Trophoblast cell (in vitro differentiated cells and primary cell): Measurements from ENCODE around the gene MARS2.
A peak's percentile ranks its signal among the peaks of the same experiment; 100 is the strongest.
"Not testable (repeated sequence)": the region's sequence is repeated elsewhere in the genome, so short reads cannot be mapped to it uniquely, and the experiment has no call there.

Experiments used
- DNase-seq, 2 donors: peaks; one replicate each; pipeline ENCODE4 v3.0.0-alpha.2; 2016
- H2AFZ ChIP-seq: 2 replicates; pipeline ENCODE4 v1.6.1; 2013; ENCODE audit warnings: low read length, moderate library complexity, mild to moderate bottlenecking; ENCODE audit not compliant: insufficient read depth, poor library complexity
- H2AK5ac ChIP-seq: 2 replicates; pipeline ENCODE4 v1.6.1; 2013; ENCODE audit warnings: mild to moderate bottlenecking, low read length
- H2BK120ac ChIP-seq: 2 replicates; pipeline ENCODE4 v1.6.1; 2013; ENCODE audit warnings: low read length, mild to moderate bottlenecking, moderate library complexity; ENCODE audit not compliant: insufficient read depth, poor library complexity
- H2BK12ac ChIP-seq: 2 replicates; pipeline ENCODE4 v1.6.1; 2013; ENCODE audit warnings: mild to moderate bottlenecking, low read length, moderate library complexity
- H2BK5ac ChIP-seq: 2 replicates; pipeline ENCODE4 v1.6.1; 2013; ENCODE audit warnings: low read length, low read depth, moderate library complexity, mild to moderate bottlenecking; ENCODE audit not compliant: poor library complexity
- H3K14ac ChIP-seq: 2 replicates; pipeline ENCODE4 v1.6.1; 2013; ENCODE audit warnings: mild to moderate bottlenecking, low read length
- H3K18ac ChIP-seq: 2 replicates; pipeline ENCODE4 v1.6.1; 2013; ENCODE audit warnings: mild to moderate bottlenecking, low read length
- H3K23ac ChIP-seq: 2 replicates; pipeline ENCODE4 v1.6.1; 2013; ENCODE audit warnings: low read length
- H3K27ac ChIP-seq: 2 replicates; pipeline ENCODE4 v1.5.1; 2013; ENCODE audit warnings: low read depth, mild to moderate bottlenecking, inconsistent platforms, low read length, moderate library complexity
- H3K27me3 ChIP-seq: 2 replicates; pipeline ENCODE4 v1.6.1; 2013; ENCODE audit warnings: inconsistent platforms, mild to moderate bottlenecking, low read length, moderate library complexity; ENCODE audit not compliant: insufficient read depth
- H3K36me3 ChIP-seq, 2 experiments: 1 replicate in 1 of 2; 2 replicates in 1 of 2; pipeline ENCODE4 v1.6.1; 2013; ENCODE audit warnings: low read length in 2 of 2, mild to moderate bottlenecking in 2 of 2, moderate library complexity in 1 of 2; ENCODE audit not compliant: insufficient read depth in 2 of 2, control insufficient read depth in 1 of 2
- H3K4ac ChIP-seq: 2 replicates; pipeline ENCODE4 v1.6.1; 2013; ENCODE audit warnings: low read depth, mild to moderate bottlenecking, low read length, moderate library complexity
- H3K4me1 ChIP-seq, 2 experiments: 1 replicate in 1 of 2; 2 replicates in 1 of 2; pipeline ENCODE4 v1.6.1; 2013; ENCODE audit warnings: low read length in 2 of 2, mild to moderate bottlenecking in 2 of 2, moderate library complexity in 1 of 2; ENCODE audit not compliant: insufficient read depth in 2 of 2, control insufficient read depth in 1 of 2
- H3K4me2 ChIP-seq: 2 replicates; pipeline ENCODE4 v1.6.1; 2013; ENCODE audit warnings: inconsistent platforms, mild to moderate bottlenecking, low read length, moderate library complexity
- H3K4me3 ChIP-seq: 2 replicates; pipeline ENCODE4 v1.5.1; 2013; ENCODE audit warnings: mild to moderate bottlenecking, low read depth, low read length, inconsistent platforms
- H3K79me1 ChIP-seq: one replicate; pipeline ENCODE4 v1.6.1; 2013; ENCODE audit warnings: low read length
- H3K79me2 ChIP-seq: 2 replicates; pipeline ENCODE4 v1.6.1; 2013; ENCODE audit warnings: low read length, mild to moderate bottlenecking; ENCODE audit not compliant: control insufficient read depth, insufficient read depth, poor library complexity
- H3K9ac ChIP-seq: 2 replicates; pipeline ENCODE4 v1.6.1; 2013; ENCODE audit warnings: mild to moderate bottlenecking, low read length
- H3K9me3 ChIP-seq: 2 replicates; pipeline ENCODE4 v1.6.1; 2013; ENCODE audit warnings: low read depth, mild to moderate bottlenecking, control low read depth, inconsistent platforms, low read length; ENCODE audit not compliant: insufficient read depth
- H4K12ac ChIP-seq: 2 replicates; pipeline ENCODE4 v1.6.1; 2013; ENCODE audit warnings: low read depth, mild to moderate bottlenecking, low read length, moderate library complexity
- H4K8ac ChIP-seq: 2 replicates; pipeline ENCODE4 v1.6.1; 2013; ENCODE audit warnings: low read depth, mild to moderate bottlenecking, low read length, moderate library complexity
- H4K91ac ChIP-seq: one replicate; pipeline ENCODE4 v1.6.1; 2013; ENCODE audit warnings: low read depth, mild to moderate bottlenecking, low read length, moderate library complexity
- WGBS: extraction: QIAGEN DNeasy Blood & Tissue Kit; methylation state at CpG from one replicate; pipeline ENCODE4 v1.1.7; 2013; ENCODE audit warnings: missing lambda C conversion rate; ENCODE audit not compliant: insufficient read length, insufficient coverage; ENCODE audit errors: extremely low coverage; 5-methylcytosine and 5-hydroxymethylcytosine counted together

The MARS2 gene

DNA sequence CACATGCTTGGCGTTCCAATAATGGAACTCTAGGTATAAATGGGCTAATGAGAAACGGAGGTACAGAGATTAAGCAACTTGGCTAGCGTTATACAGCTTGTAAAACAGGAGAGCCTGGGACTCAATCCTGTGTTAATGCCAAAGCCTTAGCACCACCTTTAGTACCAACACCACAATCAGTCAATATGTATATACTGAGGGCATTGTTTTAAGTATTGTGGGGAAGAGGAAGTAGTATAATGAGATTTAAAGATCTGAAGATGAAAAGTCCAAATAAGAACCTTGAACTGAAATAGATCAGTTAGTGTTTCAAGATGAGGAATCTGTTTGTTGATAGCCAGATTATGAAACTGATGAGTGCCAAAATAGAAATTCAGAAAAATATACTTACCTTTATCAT lies 8.1 kb downstream of the MARS2 start:
- DNase-seq, result no peak
- Histone ChIP-seq H3K18ac (no peak overlapping the region), H2AFZ (no peak overlapping the region), H3K27me3 (no peaks in the 10 kb centered on the region), H3K4me2 (no peak overlapping the region), H4K91ac (no peak overlapping the region), H3K4ac (no peak overlapping the region), H2BK120ac (no peak overlapping the region), H3K4me1 (peaks cover 0 to 3% of the 10 kb centered on the region in 2 experiments), H3K79me2 (no peaks in the 10 kb centered on the region), H4K8ac (no peak overlapping the region), H3K27ac (no peak overlapping the region), H2BK5ac (no peak overlapping the region), H3K14ac (no peak overlapping the region), H3K79me1 (no peaks in the 10 kb centered on the region), H4K12ac (no peak overlapping the region), H3K9me3 (no peaks in the 10 kb centered on the region), H3K36me3 (no peaks in the 10 kb centered on the region), H3K4me3 (no peak overlapping the region), H2BK12ac (no peak overlapping the region), H3K9ac (no peak overlapping the region), H2AK5ac (no peak overlapping the region), H3K23ac (no peak overlapping the region)
- WGBS, result no CpG with 5 or more reads among the region's 3 CpGs

DNA sequence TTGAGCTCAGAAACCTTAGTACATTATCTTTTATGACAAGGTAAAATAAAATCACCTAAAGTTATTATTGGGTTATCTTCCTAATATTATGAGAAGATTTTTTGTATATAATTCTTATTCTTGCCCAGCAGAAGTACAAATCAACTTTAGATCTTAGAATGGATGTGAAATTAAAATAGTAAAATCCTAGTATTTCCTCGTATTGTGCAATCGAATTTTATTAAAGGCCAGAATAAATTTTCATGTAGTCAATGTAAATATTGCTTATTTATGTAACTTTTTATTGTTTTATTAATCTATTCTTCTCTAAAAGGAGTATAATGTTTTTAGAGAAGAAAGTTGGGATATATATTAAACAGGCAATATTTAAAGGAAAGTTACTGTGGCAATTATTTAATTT lies 12.7 kb downstream of the MARS2 start:
- no peaks in the 10 kb centered on the region for H3K4me1 ChIP-seq
- H3K27me3 ChIP-seq, result no peaks in the 10 kb centered on the region
- H3K4me3 ChIP-seq, result no peak overlapping the region
- H4K91ac ChIP-seq, result no peak overlapping the region
- no peak overlapping the region for H2BK12ac ChIP-seq
- H2AK5ac ChIP-seq, result no peak overlapping the region
- H3K4ac ChIP-seq, result no peak overlapping the region
- H2BK5ac ChIP-seq, result no peak overlapping the region
- no peaks in the 10 kb centered on the region for H3K79me2 ChIP-seq
- no peaks in the 10 kb centered on the region for H3K36me3 ChIP-seq
- no peaks in the 10 kb centered on the region for H3K9me3 ChIP-seq
- no peak for DNase-seq
- H3K9ac ChIP-seq, result no peak overlapping the region
- H2BK120ac ChIP-seq, result no peak overlapping the region
- H4K12ac ChIP-seq, result no peak overlapping the region
- no peak overlapping the region for H3K14ac ChIP-seq
- H3K27ac ChIP-seq, result no peak overlapping the region
- H2AFZ ChIP-seq, result no peak overlapping the region
- H4K8ac ChIP-seq, result no peak overlapping the region
- H3K23ac ChIP-seq, result no peak overlapping the region
- WGBS, result no CpG with 5 or more reads among the region's 2 CpGs
- H3K18ac ChIP-seq, result no peak overlapping the region
- no peaks in the 10 kb centered on the region for H3K79me1 ChIP-seq
- H3K4me2 ChIP-seq, result no peak overlapping the region

DNA sequence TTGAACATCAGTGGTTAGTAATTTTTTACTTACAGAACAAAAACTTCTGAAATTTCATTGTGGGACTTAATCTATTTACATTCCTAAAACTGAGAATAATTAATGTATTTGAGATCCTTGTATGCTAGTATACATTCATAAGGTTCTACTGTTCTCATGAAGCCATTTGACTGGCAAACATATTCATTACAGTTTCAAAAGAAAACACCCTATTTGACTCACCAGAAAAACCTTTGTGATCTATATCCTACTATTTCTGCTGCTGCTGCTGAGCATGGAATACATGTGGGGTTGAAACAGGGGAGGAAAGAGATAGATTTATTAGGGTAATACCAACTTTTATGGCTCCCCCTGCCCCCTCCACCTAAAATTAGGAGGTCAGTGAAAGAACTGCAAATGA lies 21.8 kb downstream of the MARS2 start:
- H3K4ac ChIP-seq, result no peak overlapping the region
- no peaks in the 10 kb centered on the region for H3K9me3 ChIP-seq
- DNase-seq, result no peak
- no peak overlapping the region for H4K8ac ChIP-seq
- H2BK120ac ChIP-seq, result no peak overlapping the region
- H3K79me1 ChIP-seq, result no peaks in the 10 kb centered on the region
- no peak overlapping the region for H3K4me3 ChIP-seq
- H2AK5ac ChIP-seq, result no peak overlapping the region
- no peak overlapping the region for H4K91ac ChIP-seq
- H4K12ac ChIP-seq, result no peak overlapping the region
- H3K4me1 ChIP-seq, result no peaks in the 10 kb centered on the region
- no peak overlapping the region for H2BK5ac ChIP-seq
- no peaks in the 10 kb centered on the region for H3K27me3 ChIP-seq
- H3K9ac ChIP-seq, result no peak overlapping the region
- no peak overlapping the region for H2BK12ac ChIP-seq
- H3K27ac ChIP-seq, result no peak overlapping the region
- no peak overlapping the region for H3K14ac ChIP-seq
- no peak overlapping the region for H3K23ac ChIP-seq
- no peaks in the 10 kb centered on the region for H3K36me3 ChIP-seq
- H2AFZ ChIP-seq, result no peak overlapping the region
- no peak overlapping the region for H3K18ac ChIP-seq
- no peak overlapping the region for H3K4me2 ChIP-seq
- H3K79me2 ChIP-seq, result no peaks in the 10 kb centered on the region

- not testable (repeated sequence) for H4K12ac ChIP-seq, H3K4me3 ChIP-seq, H3K27me3 ChIP-seq, H4K91ac ChIP-seq, H2BK120ac ChIP-seq, H3K4me2 ChIP-seq, H3K36me3 ChIP-seq, H3K79me1 ChIP-seq, H3K79me2 ChIP-seq, H3K27ac ChIP-seq, H3K23ac ChIP-seq, H2BK12ac ChIP-seq, H3K9ac ChIP-seq, H3K18ac ChIP-seq, H2AK5ac ChIP-seq, H2BK5ac ChIP-seq, H3K9me3 ChIP-seq, H4K8ac ChIP-seq, H3K4me1 ChIP-seq, H2AFZ ChIP-seq, H3K4ac ChIP-seq, H3K14ac ChIP-seq
- peak in 1 of 2 donors; percentile 11 for DNase-seq
- WGBS, result no CpG with 5 or more reads among the region's 32 CpGs
These were observed 23.7 kb downstream of the MARS2 start for GRCh38 chr2:197728555-197729544.
